Liver (tissue), 9 donors: Measurements from ENCODE around the gene CER1. TPM values are rescaled to one million over a fixed set of nuclear protein-coding genes. Genes with fewer than 3 reads are reported as not detected.

ENCODE experiments used
- DNase-seq: peaks from one replicate; pipeline ENCODE4 v3.0.0-alpha.2; 2017; ENCODE audit warnings: low spot score
- H3K27ac ChIP-seq, 2 donors: one replicate each; pipeline ENCODE4 v1.7.0; 2013; ENCODE audit warnings: inconsistent platforms in 2 of 2, low read length in 2 of 2, control low read depth in 1 of 2, low read depth in 1 of 2, mild to moderate bottlenecking in 1 of 2
- H3K27me3 ChIP-seq, 4 donors: one replicate each; pipeline versions ENCODE4 v1.6.1 to v1.7.0; 2013; ENCODE audit warnings: low read length in 3 of 4, inconsistent platforms in 1 of 4, mild to moderate bottlenecking in 1 of 4, moderate library complexity in 1 of 4; ENCODE audit not compliant: control insufficient read depth in 4 of 4, insufficient read depth in 4 of 4
- H3K36me3 ChIP-seq, 4 donors: one replicate each; pipeline versions ENCODE4 v1.6.1 to v1.7.0; 2013; ENCODE audit warnings: low read length in 3 of 4, mild to moderate bottlenecking in 3 of 4, low read depth in 1 of 4, moderate library complexity in 1 of 4; ENCODE audit not compliant: control insufficient read depth in 4 of 4, insufficient read depth in 3 of 4
- H3K4me1 ChIP-seq, 4 donors: one replicate each; pipeline versions ENCODE4 v1.6.1 to v1.7.0; 2013; ENCODE audit warnings: low read length in 3 of 4, mild to moderate bottlenecking in 3 of 4, moderate library complexity in 1 of 4; ENCODE audit not compliant: control insufficient read depth in 4 of 4, insufficient read depth in 4 of 4
- H3K4me3 ChIP-seq, 3 donors: one replicate each; pipeline versions ENCODE4 v1.6.1 to v1.7.0; 2013; ENCODE audit warnings: low read length in 3 of 3, control low read depth in 1 of 3, low read depth in 1 of 3, mild to moderate bottlenecking in 1 of 3
- H3K9ac ChIP-seq, 2 donors: one replicate each; pipeline ENCODE4 v1.7.0; 2013; ENCODE audit warnings: low read length in 2 of 2, mild to moderate bottlenecking in 2 of 2, moderate library complexity in 2 of 2, control low read depth in 1 of 2, low read depth in 1 of 2
- H3K9me3 ChIP-seq, 4 donors: one replicate each; pipeline versions ENCODE4 v1.6.1 to v1.7.0; 2013; ENCODE audit warnings: low read length in 3 of 4; ENCODE audit not compliant: control insufficient read depth in 4 of 4
- FOXA1 ChIP-seq: IDR thresholded peaks from 2 replicates; pipeline ENCODE4 v1.6.1; 2016; ENCODE audit warnings: antibody characterized with exemption
- GABPA ChIP-seq, 2 donors: IDR thresholded peaks in 1 of 2; conservative IDR thresholded peaks in 1 of 2; 2 replicates each; pipeline ENCODE4 v1.6.1; 2016; ENCODE audit warnings: antibody characterized with exemption in 2 of 2, mild to moderate bottlenecking in 1 of 2, moderate library complexity in 1 of 2
- HNF4A ChIP-seq, 2 donors: conservative IDR thresholded peaks; 2 replicates each; pipeline ENCODE4 v1.6.1; 2016; ENCODE audit warnings: antibody characterized with exemption in 2 of 2, mild to moderate bottlenecking in 2 of 2
- HNF4G ChIP-seq: IDR thresholded peaks from 2 replicates; pipeline ENCODE4 v1.6.1; 2016; ENCODE audit warnings: antibody characterized with exemption
- JUND ChIP-seq, 2 donors: IDR thresholded peaks; 2 replicates each; pipeline ENCODE4 v1.6.1; 2016; ENCODE audit warnings: antibody characterized with exemption in 2 of 2
- RAD21 ChIP-seq, 2 donors: IDR thresholded peaks; 2 replicates each; pipeline ENCODE4 v1.6.1; 2016; ENCODE audit warnings: antibody characterized with exemption in 2 of 2, mild to moderate bottlenecking in 2 of 2
- SP1 ChIP-seq: IDR thresholded peaks from 2 replicates; pipeline ENCODE4 v1.6.1; 2018; ENCODE audit warnings: antibody characterized with exemption, mild to moderate bottlenecking
- TAF1 ChIP-seq: conservative IDR thresholded peaks from 2 replicates; pipeline ENCODE4 v1.6.1; 2016; ENCODE audit warnings: antibody characterized with exemption, mild to moderate bottlenecking
- YY1 ChIP-seq: IDR thresholded peaks from 2 replicates; pipeline ENCODE4 v1.6.1; 2016; ENCODE audit warnings: antibody characterized with exemption, mild to moderate bottlenecking
- WGBS: extraction: QIAGEN DNeasy Blood & Tissue Kit; methylation state at CpG from one replicate; pipeline ENCODE4 v1.1.7; 2013; 5-methylcytosine and 5-hydroxymethylcytosine counted together
- polyA plus RNA-seq, 2 donors: library from polyadenylated mRNA; stranded (reverse) in 1 of 2; unstranded in 1 of 2; fragments of 200-250 nt in 1 of 2; fragments of >200 nt in 1 of 2; fragmentation: Nextera tagmentation in 1 of 2; extraction: Ambion mirVana in 1 of 2; gene quantifications; one replicate each; pipeline versions ENCODE4 v1.2.1 to v1.2.3, GENCODE V29; 2013 to 2015
- total RNA-seq, 2 donors: library from RNA; depleted of rRNA; stranded (reverse); fragments of >200 nt; gene quantifications; one replicate each; pipeline ENCODE4 v1.2.3, GENCODE V29; 2014
- TF ChIP-seq, protein P1 (sequence below): IDR thresholded peaks from 2 replicates; pipeline ENCODE4 v1.6.1; 2016; ENCODE audit warnings: antibody characterized with exemption, mild to moderate bottlenecking
- TF ChIP-seq, protein P2 (sequence below): fragments of 150-350 bp; IDR thresholded peaks from 2 replicates; pipeline ENCODE4 v1.5.1; 2017; ENCODE audit warnings: improper control_type of control experiment, low read depth, low read length; ENCODE audit not compliant: missing input control
- TF ChIP-seq, protein P3 (sequence below): IDR thresholded peaks from 2 replicates; pipeline ENCODE4 v1.6.1; 2016; ENCODE audit warnings: antibody characterized with exemption
- donor health status: healthy.
- donor health status: healthy.
- donor health status: healthy.
- donor health status: healthy.
- donor health status: healthy.

CER1 gene
- total and polyA plus RNA-seq, 4 donors, result not detected

DNA sequence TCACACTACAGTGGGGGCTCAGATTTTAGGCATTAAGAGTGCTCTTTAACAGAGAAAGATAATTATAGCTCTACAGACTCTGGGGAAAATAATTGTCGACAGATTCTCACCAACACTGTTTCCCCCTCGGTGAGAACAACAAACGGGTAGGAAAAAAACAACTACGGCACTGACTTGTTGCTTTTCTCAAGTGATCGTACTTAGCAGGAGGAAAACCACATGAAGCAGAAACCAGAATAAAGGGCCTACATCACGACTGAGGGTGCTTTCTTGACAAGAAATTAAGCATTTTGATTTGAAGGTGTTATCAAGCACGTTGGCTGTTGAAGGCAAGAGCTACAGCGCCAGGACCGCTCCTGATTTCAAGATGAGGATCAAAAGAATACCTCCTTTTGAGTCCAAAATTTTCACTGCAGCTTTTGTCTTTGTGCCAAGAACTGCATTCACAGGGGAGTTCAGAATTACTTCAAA is 27.2 kb upstream of the CER1 start (continued):
- TF ChIP-seq, protein P1, sequence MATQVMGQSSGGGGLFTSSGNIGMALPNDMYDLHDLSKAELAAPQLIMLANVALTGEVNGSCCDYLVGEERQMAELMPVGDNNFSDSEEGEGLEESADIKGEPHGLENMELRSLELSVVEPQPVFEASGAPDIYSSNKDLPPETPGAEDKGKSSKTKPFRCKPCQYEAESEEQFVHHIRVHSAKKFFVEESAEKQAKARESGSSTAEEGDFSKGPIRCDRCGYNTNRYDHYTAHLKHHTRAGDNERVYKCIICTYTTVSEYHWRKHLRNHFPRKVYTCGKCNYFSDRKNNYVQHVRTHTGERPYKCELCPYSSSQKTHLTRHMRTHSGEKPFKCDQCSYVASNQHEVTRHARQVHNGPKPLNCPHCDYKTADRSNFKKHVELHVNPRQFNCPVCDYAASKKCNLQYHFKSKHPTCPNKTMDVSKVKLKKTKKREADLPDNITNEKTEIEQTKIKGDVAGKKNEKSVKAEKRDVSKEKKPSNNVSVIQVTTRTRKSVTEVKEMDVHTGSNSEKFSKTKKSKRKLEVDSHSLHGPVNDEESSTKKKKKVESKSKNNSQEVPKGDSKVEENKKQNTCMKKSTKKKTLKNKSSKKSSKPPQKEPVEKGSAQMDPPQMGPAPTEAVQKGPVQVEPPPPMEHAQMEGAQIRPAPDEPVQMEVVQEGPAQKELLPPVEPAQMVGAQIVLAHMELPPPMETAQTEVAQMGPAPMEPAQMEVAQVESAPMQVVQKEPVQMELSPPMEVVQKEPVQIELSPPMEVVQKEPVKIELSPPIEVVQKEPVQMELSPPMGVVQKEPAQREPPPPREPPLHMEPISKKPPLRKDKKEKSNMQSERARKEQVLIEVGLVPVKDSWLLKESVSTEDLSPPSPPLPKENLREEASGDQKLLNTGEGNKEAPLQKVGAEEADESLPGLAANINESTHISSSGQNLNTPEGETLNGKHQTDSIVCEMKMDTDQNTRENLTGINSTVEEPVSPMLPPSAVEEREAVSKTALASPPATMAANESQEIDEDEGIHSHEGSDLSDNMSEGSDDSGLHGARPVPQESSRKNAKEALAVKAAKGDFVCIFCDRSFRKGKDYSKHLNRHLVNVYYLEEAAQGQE, result no peak

DNA sequence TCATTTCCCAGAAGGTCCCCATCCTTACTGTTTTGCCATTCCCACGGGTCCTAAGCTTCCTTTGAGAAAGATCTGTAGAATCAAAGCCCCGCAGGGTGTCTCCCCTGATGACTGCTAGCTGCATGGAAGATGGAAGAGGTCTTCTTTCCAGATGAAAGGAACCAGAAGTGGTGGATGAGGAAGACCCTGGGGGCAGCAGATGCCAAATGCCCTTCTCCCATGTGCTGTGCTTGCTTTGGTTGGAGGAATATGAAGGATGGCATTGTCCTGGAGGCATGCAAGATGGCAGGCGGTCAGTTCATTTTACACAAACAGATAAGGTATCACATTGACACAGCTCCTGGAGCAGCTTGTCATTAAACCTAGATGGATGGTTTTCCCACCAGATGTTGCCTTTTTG is 25.8 kb upstream of the CER1 start:
- TF ChIP-seq RAD21 (IDR thresholded peaks at IDR 0.05), result no peak
- WGBS, result 76% methylated on average over 3 of the region's 3 CpGs
- H3K4me3 ChIP-seq, result no peak overlapping the region
- no peaks in the 10 kb centered on the region for H3K9me3 ChIP-seq
- no peak overlapping the region for H3K9ac ChIP-seq
- no peak for DNase-seq
- H3K36me3 ChIP-seq, result no peaks in the 10 kb centered on the region
- H3K27ac ChIP-seq, result no peak overlapping the region
- no peaks in the 10 kb centered on the region for H3K4me1 ChIP-seq
- H3K27me3 ChIP-seq, result no peaks in the 10 kb centered on the region

DNA sequence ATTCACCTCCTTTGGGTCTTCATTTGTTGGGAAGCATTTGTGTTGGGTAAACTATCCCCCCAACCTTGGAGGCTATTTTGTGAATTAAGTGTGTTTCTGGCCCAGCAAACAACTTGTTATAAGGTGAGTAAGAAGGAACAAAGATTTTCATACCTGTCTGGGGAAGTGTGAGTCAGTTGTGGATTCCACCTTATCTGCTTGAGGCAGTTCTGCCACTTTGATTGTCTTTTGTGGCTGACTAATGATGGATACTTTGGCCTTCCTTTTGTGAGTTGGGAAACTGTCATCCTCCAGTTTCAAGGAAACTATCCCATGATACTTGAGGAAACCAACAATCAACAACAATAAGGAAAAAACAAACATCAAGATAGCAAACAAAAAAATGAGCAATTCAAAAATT is 24.6 kb upstream of the CER1 start:
- TF ChIP-seq GABPA (IDR thresholded peaks at IDR 0.05 in 1 of 2, conservative IDR thresholded peaks at IDR 0.05 in 1 of 2) (no peak), TAF1 (no peak), JUND (IDR thresholded peaks at IDR 0.05) (no peak), FOXA1 (no peak), SP1 (no peak), YY1 (no peak), HNF4A (conservative IDR thresholded peaks at IDR 0.05) (no peak), HNF4G (no peak)
- TF ChIP-seq, protein P2, sequence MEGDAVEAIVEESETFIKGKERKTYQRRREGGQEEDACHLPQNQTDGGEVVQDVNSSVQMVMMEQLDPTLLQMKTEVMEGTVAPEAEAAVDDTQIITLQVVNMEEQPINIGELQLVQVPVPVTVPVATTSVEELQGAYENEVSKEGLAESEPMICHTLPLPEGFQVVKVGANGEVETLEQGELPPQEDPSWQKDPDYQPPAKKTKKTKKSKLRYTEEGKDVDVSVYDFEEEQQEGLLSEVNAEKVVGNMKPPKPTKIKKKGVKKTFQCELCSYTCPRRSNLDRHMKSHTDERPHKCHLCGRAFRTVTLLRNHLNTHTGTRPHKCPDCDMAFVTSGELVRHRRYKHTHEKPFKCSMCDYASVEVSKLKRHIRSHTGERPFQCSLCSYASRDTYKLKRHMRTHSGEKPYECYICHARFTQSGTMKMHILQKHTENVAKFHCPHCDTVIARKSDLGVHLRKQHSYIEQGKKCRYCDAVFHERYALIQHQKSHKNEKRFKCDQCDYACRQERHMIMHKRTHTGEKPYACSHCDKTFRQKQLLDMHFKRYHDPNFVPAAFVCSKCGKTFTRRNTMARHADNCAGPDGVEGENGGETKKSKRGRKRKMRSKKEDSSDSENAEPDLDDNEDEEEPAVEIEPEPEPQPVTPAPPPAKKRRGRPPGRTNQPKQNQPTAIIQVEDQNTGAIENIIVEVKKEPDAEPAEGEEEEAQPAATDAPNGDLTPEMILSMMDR, result no peak
- TF ChIP-seq, protein P3, sequence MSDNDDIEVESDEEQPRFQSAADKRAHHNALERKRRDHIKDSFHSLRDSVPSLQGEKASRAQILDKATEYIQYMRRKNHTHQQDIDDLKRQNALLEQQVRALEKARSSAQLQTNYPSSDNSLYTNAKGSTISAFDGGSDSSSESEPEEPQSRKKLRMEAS, result no peak
- no peak for DNase-seq
- Histone ChIP-seq H3K9me3 (no peaks in the 10 kb centered on the region), H3K36me3 (no peaks in the 10 kb centered on the region), H3K9ac (no peak overlapping the region), H3K4me1 (no peaks in the 10 kb centered on the region), H3K27ac (no peak overlapping the region), H3K27me3 (no peaks in the 10 kb centered on the region), H3K4me3 (no peak overlapping the region)

DNA sequence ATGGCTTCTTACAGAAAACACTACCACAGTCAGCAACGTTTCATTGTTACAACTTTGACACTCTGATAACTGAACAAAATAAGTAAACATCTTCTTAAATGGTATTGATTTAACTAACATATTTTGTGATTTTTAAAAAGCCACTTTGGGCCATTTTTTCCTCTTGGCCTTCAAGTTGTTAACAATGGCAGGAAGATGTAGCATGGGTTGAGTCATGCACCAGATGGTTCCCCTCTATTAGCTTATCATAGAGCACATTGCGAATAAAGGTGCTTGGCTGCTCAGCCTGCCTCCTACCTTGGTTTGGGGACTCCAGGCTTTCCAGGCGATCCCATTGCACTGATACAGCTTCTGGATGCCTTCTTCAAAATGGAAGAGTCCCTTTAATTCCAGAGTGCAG is 24.1 kb upstream of the CER1 start:
- WGBS, result 78% methylated on average over 3 of the region's 3 CpGs
- Histone ChIP-seq H3K36me3 (no peaks in the 10 kb centered on the region), H3K27ac (no peak overlapping the region), H3K9ac (no peak overlapping the region), H3K4me1 (no peaks in the 10 kb centered on the region), H3K4me3 (no peak overlapping the region), H3K9me3 (no peaks in the 10 kb centered on the region), H3K27me3 (no peaks in the 10 kb centered on the region)
- DNase-seq, result no peak
- TF ChIP-seq JUND (IDR thresholded peaks at IDR 0.05), result no peak
